Measurements from ENCODE around the gene MAN2B2.

Gene MAN2B2

GRCh38 chr4:6601661-6602250 lies 26.8 kb downstream of the MAN2B2 start:
- H3K4me3 ChIP-seq (ENCODE audit: control insufficient read depth, low read depth, low read length): no peak overlapping the region
- TF ChIP-seq CTCF (IDR thresholded peaks at IDR 0.05; ENCODE audit: control insufficient read depth, insufficient read depth, low read depth, low read length, missing control alignments): no peak
- no peak for DNase-seq (ENCODE audit: low read depth)

GRCh38 chr4:6602289-6602688 lies 27.3 kb downstream of the MAN2B2 start:
- no peak overlapping the region for H3K4me3 ChIP-seq (ENCODE audit: control insufficient read depth, low read depth, low read length)
- no peak for DNase-seq (ENCODE audit: low read depth)
- no peak for TF ChIP-seq CTCF (IDR thresholded peaks at IDR 0.05; ENCODE audit: control insufficient read depth, insufficient read depth, low read depth, low read length, missing control alignments)

DNA sequence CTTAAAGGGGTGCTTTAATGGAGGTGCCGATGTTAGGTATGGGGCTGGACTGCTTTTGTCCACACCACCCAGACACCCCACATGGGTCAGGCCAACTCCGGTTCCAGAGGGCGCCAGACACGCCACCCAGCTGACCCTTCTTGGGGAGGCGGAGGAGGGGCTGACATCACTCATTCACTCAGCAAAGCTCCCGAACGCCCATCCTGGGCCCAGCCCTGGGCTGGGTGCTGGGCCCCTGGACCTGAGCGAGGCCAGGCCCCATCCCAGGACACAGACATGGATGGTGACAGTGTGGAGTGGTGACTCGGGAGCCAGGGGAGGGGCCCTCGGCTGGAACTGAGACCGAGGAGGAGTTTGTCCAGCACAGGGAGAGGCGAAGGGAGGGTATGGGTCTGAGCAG lies 28.1 kb downstream of the MAN2B2 start:
- no peak for TF ChIP-seq CTCF (IDR thresholded peaks at IDR 0.05; ENCODE audit: control insufficient read depth, insufficient read depth, low read depth, low read length, missing control alignments)
- DNase-seq (ENCODE audit: low read depth): no peak
- no peak overlapping the region for H3K4me3 ChIP-seq (ENCODE audit: control insufficient read depth, low read depth, low read length)

DNA sequence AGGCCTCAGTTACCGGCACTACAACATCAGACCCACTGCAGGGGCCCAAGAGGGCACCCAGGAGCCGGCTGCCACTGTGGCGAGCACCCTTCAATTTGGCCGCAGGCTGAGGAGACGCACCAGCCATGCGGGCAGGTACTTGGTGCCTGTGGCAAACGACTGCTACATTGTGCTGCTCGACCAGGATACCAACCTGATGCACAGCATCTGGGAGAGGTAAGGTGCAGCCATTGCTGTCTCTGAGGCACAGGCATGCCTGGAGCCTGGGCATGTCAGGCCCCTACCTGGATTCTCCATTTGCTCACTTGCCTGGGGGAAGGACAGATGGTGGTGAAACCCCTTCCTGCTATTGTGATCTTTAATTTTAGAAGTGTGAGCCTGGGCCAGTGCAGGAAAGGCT lies 30.1 kb downstream of the MAN2B2 start:
- DNase-seq (ENCODE audit: low read depth): no peak
- TF ChIP-seq CTCF (IDR thresholded peaks at IDR 0.05; ENCODE audit: control insufficient read depth, insufficient read depth, low read depth, low read length, missing control alignments): no peak
- no peak overlapping the region for H3K4me3 ChIP-seq (ENCODE audit: control insufficient read depth, low read depth, low read length)

DNA sequence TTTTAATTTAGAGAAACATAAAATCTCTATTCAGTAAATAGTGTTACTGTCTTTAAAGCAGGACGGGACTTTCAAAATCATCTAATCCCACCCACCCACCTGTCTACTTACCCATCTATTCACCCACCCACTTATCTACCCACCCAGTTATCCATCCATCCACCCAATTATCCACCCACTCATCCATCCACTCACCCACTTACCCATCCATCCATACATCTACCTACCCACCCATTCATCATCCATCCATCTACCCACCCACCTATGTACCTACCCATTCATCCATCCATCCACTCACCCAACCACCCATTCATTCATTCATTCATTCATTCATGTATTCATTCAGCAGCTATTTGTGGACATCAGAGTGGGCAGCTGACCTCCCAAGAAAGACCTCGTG lies 30.6 kb downstream of the MAN2B2 start:
- no peak for DNase-seq (ENCODE audit: low read depth)
- no peak for TF ChIP-seq CTCF (IDR thresholded peaks at IDR 0.05; ENCODE audit: control insufficient read depth, insufficient read depth, low read depth, low read length, missing control alignments)
- H3K4me3 ChIP-seq (ENCODE audit: control insufficient read depth, low read depth, low read length): no peak overlapping the region

GRCh38 chr4:6606465-6607235 lies 31.7 kb downstream of the MAN2B2 start:
- no peak overlapping the region for H3K4me3 ChIP-seq (ENCODE audit: control insufficient read depth, low read depth, low read length)
- TF ChIP-seq CTCF (IDR thresholded peaks at IDR 0.05; ENCODE audit: control insufficient read depth, insufficient read depth, low read depth, low read length, missing control alignments): no peak
- no peak for DNase-seq (ENCODE audit: low read depth)

Data from AG09309 (cell line).